COLO668 (cell line): ENCODE measurements around the gene EPX.

ENCODE experiments used
- DNase-seq: peaks from one replicate; lab custom pipeline; 2025; ENCODE audit not compliant: unreplicated experiment; lab: John Stamatoyannopoulos, UW

EPX gene

DNA sequence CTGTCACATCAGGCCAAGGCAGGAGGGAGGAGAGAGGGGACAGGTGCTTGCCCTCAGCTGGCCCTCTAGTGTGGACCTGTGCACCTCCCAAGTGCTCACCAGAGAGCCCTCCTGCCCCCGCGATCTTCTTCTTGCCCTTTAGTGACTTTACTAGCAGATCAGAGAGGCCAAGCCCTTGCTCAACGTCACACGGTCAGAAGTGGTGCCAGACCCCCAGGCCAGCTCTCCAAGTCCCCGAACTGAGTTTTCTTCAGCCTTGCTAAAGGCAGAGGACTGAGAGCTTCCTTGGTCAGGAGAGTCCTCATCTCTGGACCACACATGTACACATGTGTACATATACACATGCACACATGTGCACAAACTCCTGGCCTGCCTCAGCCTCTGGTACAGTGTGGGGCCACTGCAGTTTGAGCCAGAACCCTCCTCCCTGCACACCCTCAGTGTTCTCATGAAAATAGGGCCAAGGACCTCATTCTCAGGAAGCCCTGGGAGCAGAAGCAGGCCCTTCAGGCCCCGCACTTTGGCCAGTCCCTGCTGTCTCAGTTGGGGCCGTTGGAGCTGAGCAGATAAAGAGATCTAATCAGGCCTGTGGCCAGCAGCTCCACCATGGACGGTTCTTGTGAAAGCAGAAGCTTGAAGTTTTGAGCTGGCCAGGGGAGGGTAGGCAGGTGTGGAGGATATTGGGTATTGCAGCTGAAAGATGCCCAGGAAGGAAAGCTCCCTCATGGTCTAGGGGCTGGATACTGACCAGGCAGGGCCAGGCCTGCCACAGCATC, 7.4 kb upstream of the EPX start:
- DNase-seq: no peak

DNA sequence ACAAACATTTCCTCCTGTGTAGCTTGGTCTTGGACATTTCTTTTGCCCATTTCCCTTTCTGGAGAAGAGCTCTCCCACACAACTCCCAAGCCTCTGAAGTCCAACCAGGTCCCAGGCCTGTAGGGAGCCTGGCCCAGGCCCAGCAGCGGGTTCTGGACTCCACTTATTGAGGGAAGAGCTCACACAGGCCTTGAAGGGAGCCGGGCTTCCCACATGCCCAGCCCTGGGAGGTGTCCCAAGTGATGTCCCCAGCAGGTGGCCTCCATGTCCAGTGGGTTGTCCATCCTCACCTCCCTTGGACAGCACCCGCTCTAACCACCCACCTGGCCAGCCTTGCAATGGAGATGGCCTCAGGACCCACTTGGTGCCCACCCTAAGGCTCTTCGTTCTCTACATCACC, 5.9 kb upstream of the EPX start:
- DNase-seq: no peak

DNA sequence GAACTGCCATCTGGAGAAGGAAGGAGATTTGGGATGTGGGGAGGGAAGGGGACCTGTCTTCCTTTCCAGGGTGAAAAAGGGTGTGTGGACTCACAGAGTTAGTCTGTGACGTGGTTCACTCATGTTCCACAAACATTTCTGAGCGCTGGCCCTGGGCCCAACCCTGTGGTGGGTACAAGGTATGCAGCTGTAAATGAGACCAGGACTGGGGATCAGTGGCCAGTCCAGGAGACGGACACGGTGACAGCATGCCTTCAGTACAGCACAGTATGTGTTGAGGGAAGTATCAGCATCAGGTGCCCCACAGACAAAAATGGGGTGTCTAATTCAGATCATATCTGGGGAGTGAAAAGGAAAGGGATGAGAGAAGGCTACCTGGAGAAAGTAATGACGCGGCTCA, 5.5 kb upstream of the EPX start:
- DNase-seq: no peak

DNA sequence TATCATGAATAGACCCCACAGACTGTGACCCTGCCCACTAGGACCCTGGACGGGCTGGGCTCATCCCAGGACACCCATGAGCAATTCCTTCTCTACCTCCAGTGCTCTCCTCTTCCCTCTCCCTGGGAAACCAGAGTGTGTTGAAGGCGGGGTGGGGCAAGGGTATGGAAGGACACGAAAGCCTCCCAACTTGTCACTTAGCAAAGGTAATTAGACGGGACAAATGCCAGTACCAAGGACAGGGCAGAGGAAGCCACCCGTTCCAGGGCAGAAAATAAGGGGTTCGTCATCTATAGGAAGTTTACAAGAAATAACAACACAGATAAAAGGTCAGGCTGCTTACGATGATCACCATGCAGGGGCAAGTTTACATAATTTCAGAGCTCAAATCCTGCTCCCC, 4.9 kb upstream of the EPX start:
- no peak for DNase-seq

DNA sequence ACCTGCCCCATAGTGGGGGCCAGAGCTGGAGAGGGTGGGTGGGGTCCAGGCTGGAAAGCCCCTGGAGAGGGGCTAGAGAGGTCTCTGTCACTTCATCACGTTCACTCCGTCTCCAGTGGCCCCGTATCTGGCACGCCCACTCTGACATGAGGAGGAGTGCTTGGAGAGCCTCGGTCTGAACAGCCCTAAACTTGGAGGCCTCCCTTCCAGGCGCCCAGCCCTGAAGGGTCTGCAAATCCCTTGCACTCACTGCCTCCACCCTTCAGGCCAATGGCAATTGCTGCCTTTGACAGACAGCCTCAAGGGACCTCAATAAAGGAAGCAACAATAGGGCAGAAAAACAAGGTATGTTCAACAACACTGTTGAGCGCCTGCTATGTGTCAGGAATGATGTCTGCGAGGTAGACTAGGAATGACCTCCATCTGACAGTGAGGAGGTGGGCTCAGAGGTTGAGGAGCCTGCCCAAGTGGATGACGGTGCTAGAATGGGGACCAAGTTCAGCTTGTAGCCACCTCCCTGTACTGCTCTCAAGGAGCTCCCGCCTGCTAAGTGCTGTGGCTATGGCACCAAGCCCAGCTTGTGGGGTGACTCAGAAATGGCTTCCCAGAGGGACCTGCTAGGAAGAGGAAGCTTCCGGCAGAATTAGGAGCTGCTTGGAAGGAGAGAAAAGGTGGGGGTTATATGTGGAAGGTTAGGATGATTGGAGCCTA, 2.9 kb upstream of the EPX start:
- DNase-seq: no peak

DNA sequence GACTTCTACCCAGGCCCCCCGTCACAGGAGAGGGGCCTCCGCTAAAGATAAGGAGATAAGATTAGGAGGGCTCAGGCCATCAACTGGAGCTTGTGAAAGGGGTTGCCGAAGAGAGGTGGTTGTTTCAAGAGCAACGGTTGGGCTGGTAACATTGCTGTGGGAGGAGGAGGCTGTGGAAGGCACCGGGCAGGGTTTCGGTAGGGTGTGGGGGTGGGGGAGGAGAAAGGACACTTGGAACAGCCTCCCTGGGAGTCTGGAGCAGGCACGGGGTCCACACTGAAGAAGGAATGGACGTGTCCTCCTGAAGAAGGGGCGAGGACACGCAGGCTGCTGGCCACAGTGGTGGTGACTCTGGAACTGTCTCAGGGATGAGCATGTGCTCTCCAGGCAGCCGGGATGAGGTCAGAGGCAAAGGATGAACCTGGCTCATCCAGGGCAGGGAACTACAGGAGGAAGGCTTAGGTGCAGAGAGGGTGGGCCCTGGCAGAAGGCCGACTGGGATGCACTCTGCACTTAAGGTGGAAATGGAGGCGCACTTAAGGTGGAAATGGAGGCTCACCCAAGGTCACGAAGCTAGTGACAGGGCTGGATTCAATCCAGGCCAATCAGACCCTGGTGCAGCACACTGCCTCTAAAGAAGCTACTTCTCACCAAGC, 1.2 kb upstream of the EPX start:
- DNase-seq: no peak

DNA sequence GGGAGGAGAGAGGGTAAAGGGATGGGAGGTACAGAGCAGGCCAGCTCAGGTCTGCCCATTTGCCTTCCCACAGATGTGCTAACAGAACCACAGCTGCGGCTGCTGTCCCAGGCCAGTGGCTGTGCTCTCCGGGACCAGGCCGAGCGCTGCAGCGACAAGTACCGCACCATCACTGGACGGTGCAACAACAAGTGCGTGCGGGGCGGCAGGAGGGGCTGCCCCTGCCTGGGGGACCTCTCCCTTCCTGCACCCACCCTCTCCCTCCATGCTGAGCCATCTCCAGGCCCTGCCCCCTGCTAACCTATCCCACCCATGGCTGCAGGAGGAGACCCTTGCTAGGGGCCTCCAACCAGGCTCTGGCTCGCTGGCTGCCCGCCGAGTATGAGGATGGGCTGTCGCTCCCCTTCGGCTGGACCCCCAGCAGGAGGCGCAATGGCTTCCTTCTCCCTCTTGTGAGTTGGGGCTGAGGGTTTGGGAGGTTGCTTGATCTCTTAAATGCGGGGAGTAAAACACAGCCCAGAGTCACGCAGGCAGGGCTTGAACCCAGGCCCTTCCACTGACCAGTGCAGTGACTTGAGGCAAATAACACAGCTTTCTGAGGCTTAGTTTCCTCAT, 1.2 kb downstream of the EPX start:
- no peak for DNase-seq

DNA sequence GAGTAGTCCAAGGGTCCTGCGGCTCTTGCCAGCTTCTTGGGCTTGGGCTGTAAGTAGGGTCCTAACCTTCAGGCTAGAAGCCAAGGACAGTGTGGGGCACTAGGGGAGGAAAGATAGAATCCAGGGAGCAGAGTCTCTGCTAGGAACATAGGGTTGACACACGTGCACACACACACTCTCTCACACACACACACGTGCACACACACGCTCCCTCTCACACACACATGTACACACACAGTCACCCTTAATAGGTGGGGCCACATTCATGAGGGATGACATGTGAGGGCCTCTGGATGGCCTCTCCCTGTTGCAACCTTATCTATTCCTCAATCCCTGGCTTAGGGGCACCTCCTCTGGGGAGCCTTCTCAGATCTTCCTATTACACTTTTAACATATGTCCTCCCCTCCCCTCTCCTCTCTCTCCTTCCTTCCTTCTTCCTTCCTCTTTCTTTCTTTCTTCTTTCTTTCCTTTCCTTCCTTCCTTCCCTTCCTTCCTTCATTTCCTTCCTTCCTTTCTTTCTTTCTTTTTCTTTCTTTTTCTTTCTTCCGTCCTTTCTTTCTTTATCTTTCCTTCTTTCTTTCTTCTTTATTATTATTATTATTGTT, 3.1 kb downstream of the EPX start:
- DNase-seq: no peak

DNA sequence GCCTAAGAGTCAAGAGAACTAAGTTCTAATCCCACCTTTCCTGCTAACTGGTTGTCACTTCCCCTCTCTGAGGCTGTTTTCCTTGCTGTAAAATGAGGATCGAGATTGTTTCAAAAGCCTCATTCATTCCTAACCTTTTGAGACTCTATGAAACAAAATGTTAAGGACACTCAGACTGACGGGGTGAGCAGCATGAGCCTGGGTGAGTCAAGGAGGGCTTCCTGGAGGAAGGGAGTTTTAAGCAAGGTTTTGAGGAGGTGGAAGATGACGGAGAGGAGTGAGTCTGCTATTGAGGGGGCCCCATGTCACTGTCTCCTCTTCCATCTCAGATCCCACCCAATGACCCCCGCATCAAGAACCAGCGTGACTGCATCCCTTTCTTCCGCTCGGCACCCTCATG, 4.1 kb downstream of the EPX start:
- DNase-seq: no peak

DNA sequence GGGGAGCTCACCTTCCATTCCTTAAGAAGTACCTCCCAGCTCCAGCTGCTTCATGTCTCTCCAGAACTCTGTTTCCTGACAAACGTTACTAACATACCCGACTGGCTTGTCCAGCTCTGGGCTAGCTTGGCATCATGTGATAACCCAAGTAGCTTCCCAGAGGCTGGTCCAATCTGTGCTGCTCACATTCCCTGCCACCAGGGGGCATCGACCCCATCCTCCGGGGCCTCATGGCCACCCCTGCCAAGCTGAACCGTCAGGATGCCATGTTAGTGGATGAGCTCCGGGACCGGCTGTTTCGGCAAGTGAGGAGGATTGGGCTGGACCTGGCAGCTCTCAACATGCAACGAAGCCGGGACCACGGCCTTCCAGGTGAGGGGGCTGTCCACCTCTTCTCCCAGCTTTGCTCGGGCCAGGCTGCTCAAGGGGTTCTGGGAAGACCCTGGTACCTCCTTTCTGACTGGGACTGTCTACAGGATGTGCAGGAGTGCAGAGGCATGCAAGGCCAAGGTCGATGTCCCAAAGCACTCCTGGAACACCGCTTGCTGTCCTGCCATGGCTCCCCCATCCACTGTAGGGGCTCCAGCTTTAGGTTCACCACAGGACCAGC, 7.6 kb downstream of the EPX start:
- peak; percentile 48 for DNase-seq

DNA sequence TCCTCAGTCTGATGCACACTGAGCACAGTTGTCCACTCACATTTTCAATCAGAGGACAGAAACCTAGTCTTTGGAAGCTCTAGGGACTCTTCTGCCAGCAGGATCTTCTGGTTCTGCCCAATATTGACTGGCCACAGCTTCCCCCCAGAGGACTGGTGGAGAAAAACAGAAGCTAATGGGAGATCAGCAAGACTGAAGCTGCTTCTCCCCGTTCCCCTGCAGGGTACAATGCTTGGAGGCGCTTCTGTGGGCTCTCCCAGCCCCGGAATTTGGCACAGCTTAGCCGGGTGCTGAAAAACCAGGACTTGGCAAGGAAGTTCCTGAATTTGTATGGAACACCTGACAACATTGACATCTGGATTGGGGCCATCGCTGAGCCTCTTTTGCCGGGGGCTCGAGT, 10.3 kb downstream of the EPX start:
- DNase-seq: no peak

DNA sequence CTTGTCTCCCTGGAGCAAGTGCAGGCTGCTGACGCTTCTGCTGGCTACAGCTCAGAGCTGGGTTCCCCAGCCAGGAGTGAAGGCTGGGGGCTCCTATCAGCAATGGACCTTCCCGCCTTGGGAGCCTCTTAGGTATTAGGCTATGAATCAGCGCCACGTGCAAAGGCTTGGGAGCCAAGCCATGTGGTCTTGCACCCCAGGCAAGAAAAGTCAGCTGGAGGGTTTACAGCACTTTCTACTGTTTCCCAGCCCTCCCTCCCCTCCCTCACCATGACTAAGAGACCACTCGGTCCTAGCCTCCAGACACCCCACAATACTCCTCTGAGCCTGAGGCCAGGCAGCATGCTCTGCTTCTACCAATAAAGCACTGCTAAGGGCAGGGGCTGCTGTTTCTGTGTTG, 12.3 kb downstream of the EPX start:
- no peak for DNase-seq

DNA sequence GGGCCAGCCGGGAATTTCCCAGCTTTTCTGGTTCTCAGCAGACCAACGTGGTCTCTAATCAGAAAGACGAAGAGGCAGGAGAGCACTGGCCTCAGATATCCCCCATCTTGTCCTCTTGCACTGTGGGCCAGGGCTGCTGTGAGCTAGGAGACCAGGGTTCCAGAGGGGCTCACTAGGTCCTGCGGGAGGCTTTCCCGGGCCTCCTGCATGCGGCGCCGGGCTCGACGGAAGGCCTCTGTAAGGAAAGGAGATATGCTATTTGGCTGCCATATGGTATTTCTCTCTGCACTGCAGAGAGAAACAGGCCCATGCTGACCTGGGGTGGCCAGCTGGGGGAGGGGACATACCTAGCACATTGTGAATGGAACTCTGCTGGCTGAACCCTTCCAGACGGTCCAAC, 13.4 kb downstream of the EPX start:
- no peak for DNase-seq

DNA sequence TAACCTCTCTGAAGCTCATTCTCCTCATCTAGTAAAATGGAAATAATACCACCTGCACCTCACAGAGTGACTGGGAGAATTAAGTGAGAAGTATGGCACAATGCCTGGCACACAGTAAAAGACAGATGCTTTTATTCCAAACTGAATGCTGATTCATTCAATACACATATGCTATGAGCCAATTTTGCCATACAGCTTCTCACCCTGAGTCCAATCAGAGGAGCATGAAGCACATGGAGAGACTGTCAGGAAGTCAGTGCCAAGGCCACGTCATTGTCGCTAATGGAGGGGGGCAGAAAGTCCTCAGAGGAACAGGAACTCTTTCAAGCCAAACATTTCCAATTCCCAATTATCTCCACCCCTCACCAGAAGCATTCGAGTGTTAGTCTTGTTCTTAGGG, 14.9 kb downstream of the EPX start:
- no peak for DNase-seq

DNA sequence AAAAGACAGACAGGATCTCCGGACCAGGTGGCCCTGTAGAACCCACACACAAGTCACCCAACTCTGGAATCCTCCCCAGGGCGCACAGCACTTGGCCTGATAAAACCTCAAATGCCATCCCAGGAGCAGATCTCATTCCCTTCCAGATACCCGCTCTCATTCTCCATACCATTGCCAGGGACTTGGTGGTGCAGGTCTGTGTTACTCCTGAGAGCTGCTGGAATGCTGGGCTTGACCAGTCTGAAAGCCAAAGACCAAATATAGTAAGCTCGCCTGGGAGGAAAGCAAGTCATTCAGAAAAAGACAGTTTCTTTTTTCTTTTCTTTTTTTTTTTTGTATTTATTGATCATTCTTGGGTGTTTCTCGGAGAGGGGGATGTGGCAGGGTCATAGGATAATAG, 15.8 kb downstream of the EPX start:
- DNase-seq: no peak

DNA sequence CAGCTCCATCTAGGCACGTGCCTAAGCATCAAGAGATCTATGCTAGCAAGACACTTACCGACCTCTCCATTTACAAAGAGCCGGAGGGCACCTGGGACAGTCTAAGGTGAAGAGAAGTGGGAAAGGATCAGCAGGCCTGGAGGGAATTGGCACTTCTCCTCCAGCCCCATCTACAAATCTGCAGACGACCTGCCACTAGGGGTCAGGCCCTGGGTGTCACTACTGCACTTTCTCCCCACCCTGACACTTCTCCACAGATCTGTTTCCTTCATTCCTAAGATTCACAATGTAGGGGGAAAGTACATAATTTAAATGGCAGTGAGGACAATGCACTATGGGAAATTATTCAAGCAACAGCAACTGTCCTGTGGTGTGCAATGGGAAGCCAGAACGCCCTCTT, 18.4 kb downstream of the EPX start:
- no peak for DNase-seq

DNA sequence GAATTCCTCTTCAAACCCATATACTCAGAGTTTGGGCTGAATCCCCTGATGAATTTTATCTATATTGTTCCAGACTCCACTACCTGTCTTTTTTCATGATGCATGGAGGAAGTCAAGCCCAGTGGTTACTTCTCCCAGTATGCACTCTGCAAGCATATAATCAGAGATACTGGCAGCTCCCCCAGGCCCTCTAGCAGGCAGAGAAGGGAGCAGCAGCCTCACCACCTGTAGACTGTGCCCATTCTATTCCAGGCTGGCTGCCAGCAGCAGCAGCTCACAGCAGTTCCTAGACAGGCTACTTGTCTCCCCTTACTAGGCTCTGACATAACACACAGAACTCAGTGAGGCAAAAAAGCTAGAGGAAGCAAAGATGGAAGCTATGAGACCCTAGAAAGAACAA, 23.2 kb downstream of the EPX start:
- no peak for DNase-seq

DNA sequence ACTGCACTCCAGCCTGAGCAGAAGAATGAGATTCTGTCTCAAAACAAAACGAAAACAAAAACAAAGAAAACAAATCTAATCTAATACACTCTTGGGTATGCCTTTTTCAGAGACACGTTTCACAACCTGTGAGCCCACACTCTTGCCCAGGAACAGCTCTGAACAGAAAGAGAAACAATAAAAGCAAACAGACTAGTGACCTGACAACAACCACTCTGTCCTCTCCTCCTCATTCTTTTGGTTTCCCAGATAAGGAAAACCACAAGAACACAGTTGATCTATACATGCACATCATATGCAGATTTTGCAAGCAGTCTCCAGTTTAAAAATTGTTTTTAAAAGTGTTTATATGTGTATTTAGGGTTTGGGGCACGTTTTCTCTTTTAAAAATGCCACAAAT, 25.2 kb downstream of the EPX start:
- DNase-seq: no peak

DNA sequence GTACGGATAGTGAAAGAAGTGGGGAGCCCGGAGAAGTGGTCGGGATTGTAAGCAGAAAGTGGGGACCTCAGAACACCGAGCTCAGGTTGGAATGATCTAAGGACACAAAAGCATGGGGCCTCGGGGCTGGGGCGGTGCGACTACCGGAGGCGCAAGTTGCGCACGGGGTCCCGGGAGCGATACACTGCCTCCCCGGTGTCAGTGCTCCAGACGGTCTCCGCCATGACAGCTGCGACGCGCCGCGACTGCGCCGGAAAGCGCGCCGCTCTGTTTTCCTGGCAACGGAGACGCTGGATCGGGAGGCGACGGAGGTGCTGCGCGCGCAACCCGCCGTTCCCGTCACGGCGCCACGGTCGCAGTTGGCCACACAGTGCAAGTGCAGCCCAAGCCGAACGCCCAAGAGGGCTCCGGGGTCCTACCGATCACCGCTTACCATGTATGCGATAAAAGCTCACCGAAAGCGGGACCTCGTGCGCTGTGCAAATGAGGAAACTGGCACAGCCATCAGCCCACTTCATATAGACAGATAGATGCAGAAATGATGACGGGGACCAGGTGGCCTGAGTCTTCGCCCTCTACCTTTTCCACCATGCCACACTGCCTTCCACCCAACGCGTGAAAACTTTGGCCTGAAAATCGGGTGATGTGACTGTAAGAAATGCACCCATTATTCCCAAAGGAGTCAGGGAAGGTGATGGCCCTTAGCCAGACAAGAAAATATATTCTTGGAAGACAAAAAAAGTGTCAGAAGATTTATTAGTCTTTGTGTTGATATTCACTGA, 26.7 kb downstream of the EPX start, which contains the start of gene MKS1:
MKS1 (minus strand) TSS at position 249 of the 782 bp plus-strand sequence; CDS start at position 224, 25 bp downstream.
- DNase-seq: peak; percentile 92

DNA sequence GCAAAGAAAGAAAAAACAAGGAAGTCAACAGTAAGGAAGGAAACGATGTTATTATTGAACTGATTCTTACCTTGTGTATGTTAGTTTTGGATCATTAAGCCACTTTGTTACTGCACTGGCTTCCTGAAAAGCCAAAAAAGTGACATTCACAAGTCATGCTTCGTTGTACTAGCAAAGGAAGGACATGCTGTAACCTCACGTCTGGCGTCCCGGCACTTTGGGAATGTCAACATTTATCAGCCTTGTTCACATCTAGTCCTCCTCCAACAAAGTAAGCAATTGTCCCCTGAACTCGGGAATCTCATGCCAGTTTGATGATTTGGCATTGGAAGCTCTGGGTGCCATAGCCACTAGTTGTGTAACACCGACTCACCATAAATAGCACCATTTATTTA, 27.3 kb downstream of the EPX start:
- DNase-seq: peak; percentile 2
